H1 (cell line): ENCODE measurements around the gene SLC17A6. TPM values are rescaled to one million over a fixed set of nuclear protein-coding genes. Genes with fewer than 3 reads are reported as not detected.

Experiments
- CTCF ChIA-PET: fragments of 300-600 bp; sonication (Branson Sonifier 250); formaldehyde crosslinking; loops from one replicate; lab custom pipeline; 2021; ENCODE audit not compliant: partially characterized antibody; lab: Charles Lee
- POLR2A ChIA-PET: fragments of 300-600 bp; sonication (Branson Sonifier 250); formaldehyde crosslinking; loops from one replicate; lab custom pipeline; 2021; ENCODE audit warnings: inconsistent platforms; ENCODE audit not compliant: partially characterized antibody; lab: Charles Lee
- DNase-seq, 2 experiments: peaks; one replicate each; pipeline versions ENCODE4 v3.0.0 to v3.0.0-alpha.2; 2010 to 2022; ENCODE audit warnings: low spot score in 2 of 2, low read depth in 1 of 2, mixed read lengths in 1 of 2
- FAIRE-seq: peaks from 2 replicates; lab custom pipeline; 2011; peaks lifted over from hg19 to GRCh38; lab: Jason Lieb, UNC
- H2AFZ ChIP-seq: 2 replicates; pipeline ENCODE4 v1.8.1; 2012; ENCODE audit warnings: low read length, inconsistent platforms
- H2AK5ac ChIP-seq: 2 replicates; pipeline ENCODE4 v1.6.1; 2013; ENCODE audit warnings: low read depth, low read length
- H2BK120ac ChIP-seq: replicated peaks from 2 replicates; pipeline ENCODE3; 2013; ENCODE audit warnings: low read depth, low read length, inconsistent platforms
- H2BK12ac ChIP-seq: 2 replicates; pipeline ENCODE4 v1.6.1; 2013; ENCODE audit warnings: low read depth, low read length
- H2BK15ac ChIP-seq: 2 replicates; pipeline ENCODE4 v1.6.1; 2013; ENCODE audit warnings: low read length
- H2BK20ac ChIP-seq: 2 replicates; pipeline ENCODE4 v1.6.1; 2013; ENCODE audit warnings: low read length
- H2BK5ac ChIP-seq: 2 replicates; pipeline ENCODE4 v1.6.1; 2013; ENCODE audit warnings: low read depth, low read length
- H3K14ac ChIP-seq: 2 replicates; pipeline ENCODE4 v1.6.1; 2013; ENCODE audit warnings: inconsistent platforms; ENCODE audit not compliant: insufficient read length
- H3K18ac ChIP-seq: 2 replicates; pipeline ENCODE4 v1.6.1; 2013; ENCODE audit warnings: low read length; ENCODE audit errors: extremely low read depth
- H3K23ac ChIP-seq: 2 replicates; pipeline ENCODE4 v1.6.1; 2013; ENCODE audit warnings: inconsistent platforms; ENCODE audit not compliant: insufficient read length
- H3K23me2 ChIP-seq: 2 replicates; pipeline ENCODE4 v1.6.1; 2013; ENCODE audit warnings: low read depth, low read length
- H3K27ac ChIP-seq: 2 replicates; pipeline ENCODE4 v1.6.1; 2011; ENCODE audit warnings: low read depth, low read length, inconsistent platforms
- H3K27me3 ChIP-seq, 4 experiments: replicated peaks in 1 of 4; 1 replicate in 1 of 4; 2 replicates in 3 of 4; pipeline versions ENCODE4 v1.6.1 to v1.8.1; 2011 to 2013; ENCODE audit warnings: low read length in 3 of 4, mild to moderate bottlenecking in 3 of 4, inconsistent platforms in 2 of 4, mixed read lengths in 2 of 4, moderate library complexity in 1 of 4; ENCODE audit not compliant: control insufficient read depth in 3 of 4, insufficient read depth in 3 of 4; ENCODE audit errors: extremely low read depth in 1 of 4
- H3K36me3 ChIP-seq, 4 experiments: 2 replicates each; pipeline versions ENCODE4 v1.6.1 to v1.8.1; 2011 to 2013; ENCODE audit warnings: mild to moderate bottlenecking in 4 of 4, low read length in 3 of 4, moderate library complexity in 2 of 4, control low read depth in 1 of 4, inconsistent platforms in 1 of 4; ENCODE audit not compliant: insufficient read depth in 4 of 4, control insufficient read depth in 2 of 4
- H3K4ac ChIP-seq: replicated peaks from 2 replicates; pipeline ENCODE3; 2013; ENCODE audit warnings: low read length, low read depth, mixed read lengths, inconsistent platforms; ENCODE audit not compliant: insufficient read length
- H3K4me1 ChIP-seq, 4 experiments: replicated peaks in 1 of 4; 1 replicate in 1 of 4; 2 replicates in 3 of 4; pipeline versions ENCODE4 v1.6.1 to v1.8.1; 2011 to 2013; ENCODE audit warnings: low read length in 3 of 4, inconsistent platforms in 2 of 4, mixed read lengths in 1 of 4; ENCODE audit not compliant: insufficient read depth in 4 of 4, control insufficient read depth in 3 of 4
- H3K4me2 ChIP-seq, 2 experiments: 2 replicates each; pipeline versions ENCODE4 v1.6.1 to v1.8.1; 2011 to 2013; ENCODE audit warnings: low read depth in 2 of 2, low read length in 2 of 2, control low read depth in 1 of 2, inconsistent platforms in 1 of 2, mild to moderate bottlenecking in 1 of 2; ENCODE audit not compliant: insufficient read depth in 1 of 2
- H3K4me3 ChIP-seq, 4 experiments: fragments of 200-600, 300-600 bp in 1 of 4; sonication (generic), shearing (Covaris generic), sonication (Bioruptor Twin) in 1 of 4; 2 replicates each; pipeline versions ENCODE4 v1.5.1 to v1.8.1; 2011 to 2016; ENCODE audit warnings: low read length in 4 of 4, low read depth in 3 of 4, control low read depth in 2 of 4, inconsistent platforms in 2 of 4, mild to moderate bottlenecking in 2 of 4, mixed read lengths in 1 of 4, moderate library complexity in 1 of 4; ENCODE audit not compliant: insufficient read depth in 2 of 4; ENCODE audit errors: extremely low read depth in 1 of 4
- H3K56ac ChIP-seq: replicated peaks from 2 replicates; pipeline ENCODE3; 2013; ENCODE audit warnings: low read depth, mild to moderate bottlenecking, mixed read lengths, low read length, inconsistent platforms; ENCODE audit not compliant: insufficient read length
- H3K79me1 ChIP-seq: 2 replicates; pipeline ENCODE4 v1.6.1; 2013; ENCODE audit warnings: low read depth, low read length, control low read depth
- H3K79me2 ChIP-seq, 2 experiments: 2 replicates each; pipeline versions ENCODE4 v1.6.1 to v1.8.1; 2012 to 2013; ENCODE audit warnings: low read length in 2 of 2, mild to moderate bottlenecking in 2 of 2, inconsistent platforms in 1 of 2; ENCODE audit not compliant: insufficient read depth in 2 of 2, control insufficient read depth in 1 of 2
- H3K9ac ChIP-seq, 4 experiments: replicated peaks in 1 of 4; 1 replicate in 1 of 4; 2 replicates in 3 of 4; pipeline versions ENCODE4 v1.6.1 to v1.8.1; 2011 to 2013; ENCODE audit warnings: low read depth in 3 of 4, low read length in 3 of 4, control low read depth in 2 of 4, mild to moderate bottlenecking in 2 of 4, moderate library complexity in 2 of 4, inconsistent platforms in 1 of 4; ENCODE audit errors: extremely low read depth in 1 of 4
- H3K9me3 ChIP-seq, 2 experiments: 2 replicates each; pipeline versions ENCODE4 v1.6.1 to v1.8.1; 2012 to 2013; ENCODE audit warnings: mild to moderate bottlenecking in 2 of 2, moderate library complexity in 2 of 2, control low read depth in 1 of 2, inconsistent platforms in 1 of 2, low read depth in 1 of 2, low read length in 1 of 2, mixed read lengths in 1 of 2; ENCODE audit not compliant: insufficient read depth in 2 of 2
- H4K20me1 ChIP-seq, 2 experiments: replicated peaks in 1 of 2; 2 replicates each; pipeline versions ENCODE3 to v1.8.1; 2011 to 2013; ENCODE audit warnings: inconsistent platforms in 2 of 2, low read length in 2 of 2, mild to moderate bottlenecking in 1 of 2; ENCODE audit not compliant: insufficient read depth in 2 of 2, control insufficient read depth in 1 of 2
- H4K5ac ChIP-seq: 2 replicates; pipeline ENCODE4 v1.6.1; 2013; ENCODE audit warnings: low read length, low read depth, mixed read lengths, inconsistent platforms; ENCODE audit not compliant: insufficient read length
- H4K8ac ChIP-seq: 2 replicates; pipeline ENCODE4 v1.8.0; 2013; ENCODE audit warnings: mild to moderate bottlenecking, moderate library complexity, low read length, inconsistent platforms; ENCODE audit not compliant: insufficient read depth; ENCODE audit errors: extremely low read depth
- H4K91ac ChIP-seq: replicated peaks from 2 replicates; pipeline ENCODE3; 2013; ENCODE audit warnings: low read length, mixed read lengths, inconsistent platforms; ENCODE audit not compliant: insufficient read length
- BACH1 ChIP-seq: IDR thresholded peaks from 2 replicates; pipeline ENCODE4 v1.6.1; 2012; ENCODE audit warnings: low read length, improper control_type of control experiment
- CBX5 ChIP-seq: fragments of 300-800, 300-1000 bp; sonication (generic); IDR thresholded peaks from 2 replicates; pipeline ENCODE4 v1.7.1; 2016; ENCODE audit warnings: antibody characterized with exemption, low read length, low read depth
- CREB1 ChIP-seq: IDR thresholded peaks from 2 replicates; pipeline ENCODE4 v1.6.1; 2012; ENCODE audit warnings: inconsistent platforms
- KDM4A ChIP-seq: IDR thresholded peaks from one replicate; pipeline ENCODE4 v1.7.1; 2012; ENCODE audit warnings: low read depth, mild to moderate bottlenecking, moderate library complexity, low read length, inconsistent platforms; ENCODE audit not compliant: severe bottlenecking
- TBP ChIP-seq: IDR thresholded peaks from 2 replicates; pipeline ENCODE4 v1.6.1; 2011; ENCODE audit warnings: low read depth, low read length, improper control_type of control experiment
- WGBS, 2 experiments: shearing (Covaris generic) in 1 of 2; methylation state at CpG; one replicate each; pipeline versions ENCODE4 v1.1.6 to v1.1.7; 2013 to 2015; ENCODE audit warnings: low lambda C conversion rate in 2 of 2, mixed read lengths in 2 of 2, inconsistent platforms in 1 of 2, low coverage in 1 of 2, missing lambda C conversion rate in 1 of 2; ENCODE audit not compliant: insufficient replicate concordance in 2 of 2, insufficient coverage in 1 of 2, insufficient read length in 1 of 2; ENCODE audit errors: extremely low coverage in 1 of 2, missing lambda C conversion rate in 1 of 2; 5-methylcytosine and 5-hydroxymethylcytosine counted together
- polyA plus RNA-seq, 7 experiments: library from polyadenylated mRNA; depleted of rRNA in 3 of 7; stranded (reverse) in 5 of 7; unstranded in 2 of 7; fragments of >200 nt in 5 of 7; fragments of 200-250 nt in 2 of 7; gene quantifications; 1 replicate in 5 of 7; 2 replicates in 1 of 7; 4 replicates in 1 of 7; pipeline versions ENCODE4 v1.2.1 to v1.2.3, GENCODE V29; 2011 to 2013; ENCODE audit warnings: missing spikeins in 2 of 7, mixed read lengths in 2 of 7
- total RNA-seq: library from RNA; stranded (reverse); fragmentation: NEBNext Ultra II Directional; extraction: Animal tissue kit (Norgen Biotek cat#: 25700); gene quantifications from 2 replicates; pipeline ENCODE4 v1.2.1, GENCODE V29; 2021

SLC17A6 gene
- total and polyA plus RNA-seq, 2 of the 8 experiments (the other 6 are each of a cell fraction or from before 2014, with no cell fraction given) = 0.24 to 1.6 TPM

DNA sequence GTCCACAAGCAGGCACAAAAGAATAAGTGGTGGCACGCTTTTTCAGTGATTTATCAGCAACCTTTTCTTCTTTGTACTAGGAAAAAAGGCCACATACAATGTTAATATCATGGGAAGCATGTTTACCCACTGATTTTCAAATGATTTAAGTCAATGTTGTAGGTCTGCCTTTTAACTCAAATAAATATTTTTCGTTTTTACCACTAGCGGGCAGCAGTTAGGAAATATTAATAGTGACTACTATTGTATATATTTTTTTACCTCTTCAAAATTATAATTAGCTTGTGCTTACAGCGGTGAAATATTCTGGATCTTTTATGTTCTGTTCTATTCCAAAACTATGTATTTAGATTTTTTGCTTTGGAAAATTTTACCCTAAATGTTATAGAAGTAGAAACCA is 6.4 kb upstream of the SLC17A6 start:
- no peak overlapping the region for H2AK5ac ChIP-seq
- H4K8ac ChIP-seq = no peak overlapping the region
- no peak overlapping the region for H2AFZ ChIP-seq
- no peaks in the 10 kb centered on the region for H3K9me3 ChIP-seq
- no peak overlapping the region for H2BK5ac ChIP-seq
- no peak overlapping the region for H2BK20ac ChIP-seq
- H3K4ac ChIP-seq = no peak overlapping the region
- no peak overlapping the region for H2BK12ac ChIP-seq
- H3K18ac ChIP-seq = no peak overlapping the region
- no peak for FAIRE-seq
- no peak overlapping the region for H3K4me2 ChIP-seq
- H3K79me2 ChIP-seq = no peaks in the 10 kb centered on the region
- H3K4me1 ChIP-seq = peaks cover 0 to 7% (median 2%) of the 10 kb centered on the region in 4 experiments; a peak in 2 of 7 replicates
- ChIA-PET POLR2A (no interaction called here), CTCF (interaction anchor here (1.4 kb wide), 1 partner anchor 9 kb away, joined by 3 read pairs; no protein-coding TSS in a partner anchor)
- H4K20me1 ChIP-seq = no peaks in the 10 kb centered on the region
- no peaks in the 10 kb centered on the region for H3K36me3 ChIP-seq
- H4K91ac ChIP-seq = no peak overlapping the region
- no peaks in the 10 kb centered on the region for H3K23me2 ChIP-seq
- no peak overlapping the region for H2BK15ac ChIP-seq
- H3K23ac ChIP-seq = no peak overlapping the region
- no peak for TF ChIP-seq TBP
- no peak for TF ChIP-seq BACH1
- TF ChIP-seq CREB1 = no peak
- TF ChIP-seq CBX5 = no peak
- TF ChIP-seq KDM4A = no peak
- H3K9ac ChIP-seq = no peak overlapping the region
- no peaks in the 10 kb centered on the region for H3K79me1 ChIP-seq
- no peak overlapping the region for H3K56ac ChIP-seq
- WGBS, 2 experiments = 69% methylated on average over 4 of the region's 4 CpGs; no CpG with 5 or more reads in 1 of the 2 experiments
- DNase-seq = no peak
- H3K14ac ChIP-seq = no peak overlapping the region
- no peak overlapping the region for H3K4me3 ChIP-seq
- no peaks in the 10 kb centered on the region for H3K27me3 ChIP-seq
- no peak overlapping the region for H4K5ac ChIP-seq
- H2BK120ac ChIP-seq = no peak overlapping the region
- H3K27ac ChIP-seq = no peak overlapping the region
